VCaP (cell line): ENCODE results near the gene ELL2.

ENCODE experiments used
- H3K27ac ChIP-seq: fragments of 450-650 bp; 2 replicates; pipeline ENCODE4 v1.5.1; 2017
- TF ChIP-seq, protein P1 (sequence below): fragments of 450-650 bp; conservative IDR thresholded peaks from 2 replicates; pipeline ENCODE4 v1.5.1; 2017; ENCODE audit warnings: mild to moderate bottlenecking, moderate library complexity

ELL2 gene

DNA sequence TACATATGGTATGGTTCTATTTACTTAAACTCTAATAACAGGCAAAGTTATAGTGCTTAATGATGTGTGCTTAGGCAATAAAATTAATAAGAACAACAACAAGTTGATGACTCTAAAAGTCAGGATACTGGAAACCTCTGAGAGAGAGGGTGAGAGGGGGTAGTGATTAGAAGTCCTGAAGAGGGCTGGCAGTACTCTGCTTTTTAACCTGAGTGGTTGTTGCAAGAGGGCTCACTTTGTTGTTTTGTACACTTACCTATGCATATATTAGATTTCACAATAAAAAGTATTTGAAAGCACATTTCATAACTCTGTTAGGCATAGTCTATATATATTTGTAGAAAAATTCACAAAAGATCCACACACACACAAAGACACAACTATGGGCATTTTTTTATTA is 21.4 kb upstream of the ELL2 start:
- TF ChIP-seq, protein P1, sequence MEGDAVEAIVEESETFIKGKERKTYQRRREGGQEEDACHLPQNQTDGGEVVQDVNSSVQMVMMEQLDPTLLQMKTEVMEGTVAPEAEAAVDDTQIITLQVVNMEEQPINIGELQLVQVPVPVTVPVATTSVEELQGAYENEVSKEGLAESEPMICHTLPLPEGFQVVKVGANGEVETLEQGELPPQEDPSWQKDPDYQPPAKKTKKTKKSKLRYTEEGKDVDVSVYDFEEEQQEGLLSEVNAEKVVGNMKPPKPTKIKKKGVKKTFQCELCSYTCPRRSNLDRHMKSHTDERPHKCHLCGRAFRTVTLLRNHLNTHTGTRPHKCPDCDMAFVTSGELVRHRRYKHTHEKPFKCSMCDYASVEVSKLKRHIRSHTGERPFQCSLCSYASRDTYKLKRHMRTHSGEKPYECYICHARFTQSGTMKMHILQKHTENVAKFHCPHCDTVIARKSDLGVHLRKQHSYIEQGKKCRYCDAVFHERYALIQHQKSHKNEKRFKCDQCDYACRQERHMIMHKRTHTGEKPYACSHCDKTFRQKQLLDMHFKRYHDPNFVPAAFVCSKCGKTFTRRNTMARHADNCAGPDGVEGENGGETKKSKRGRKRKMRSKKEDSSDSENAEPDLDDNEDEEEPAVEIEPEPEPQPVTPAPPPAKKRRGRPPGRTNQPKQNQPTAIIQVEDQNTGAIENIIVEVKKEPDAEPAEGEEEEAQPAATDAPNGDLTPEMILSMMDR = no peak
- H3K27ac ChIP-seq = no peak overlapping the region

DNA sequence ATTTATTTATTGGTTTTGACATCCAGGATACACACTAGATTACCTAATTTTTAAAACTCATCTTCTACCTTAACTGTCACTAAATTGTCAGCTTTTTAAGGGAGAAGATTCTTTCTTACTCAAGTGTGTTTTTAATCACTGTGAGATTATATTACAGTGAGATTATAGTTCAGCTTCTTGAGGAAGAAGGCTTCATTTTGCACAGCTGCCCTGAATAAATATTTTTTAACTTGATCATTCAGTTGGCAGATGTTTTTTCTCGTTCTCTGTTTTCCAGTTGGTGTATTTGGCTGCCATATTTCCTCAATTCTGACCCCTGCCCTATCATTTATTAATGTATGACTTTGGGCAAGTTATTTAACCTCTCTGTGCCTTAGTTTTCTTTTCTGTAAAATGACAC is 15.0 kb upstream of the ELL2 start:
- H3K27ac ChIP-seq = no peak overlapping the region
- TF ChIP-seq, protein P1 = no peak

DNA sequence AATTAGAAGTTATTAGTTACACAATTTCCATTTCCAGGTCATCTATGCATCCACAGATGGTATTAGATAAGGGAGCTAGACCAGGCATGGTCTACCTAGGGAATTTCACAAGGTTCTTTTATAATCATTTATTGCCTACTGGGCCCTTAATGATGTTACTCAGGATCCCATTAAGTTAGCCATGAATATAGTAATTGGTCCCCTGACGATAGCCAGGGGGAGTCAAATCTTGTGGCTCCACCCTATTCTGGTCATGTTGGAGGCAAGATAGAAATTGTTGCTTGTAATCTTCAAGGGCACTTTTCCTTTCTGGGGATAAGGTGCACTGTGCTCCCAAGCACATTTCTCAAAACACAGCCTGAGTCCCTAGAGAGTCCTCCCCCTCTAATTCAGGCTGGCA is 14.1 kb upstream of the ELL2 start:
- no peak overlapping the region for H3K27ac ChIP-seq
- TF ChIP-seq, protein P1 = no peak

DNA sequence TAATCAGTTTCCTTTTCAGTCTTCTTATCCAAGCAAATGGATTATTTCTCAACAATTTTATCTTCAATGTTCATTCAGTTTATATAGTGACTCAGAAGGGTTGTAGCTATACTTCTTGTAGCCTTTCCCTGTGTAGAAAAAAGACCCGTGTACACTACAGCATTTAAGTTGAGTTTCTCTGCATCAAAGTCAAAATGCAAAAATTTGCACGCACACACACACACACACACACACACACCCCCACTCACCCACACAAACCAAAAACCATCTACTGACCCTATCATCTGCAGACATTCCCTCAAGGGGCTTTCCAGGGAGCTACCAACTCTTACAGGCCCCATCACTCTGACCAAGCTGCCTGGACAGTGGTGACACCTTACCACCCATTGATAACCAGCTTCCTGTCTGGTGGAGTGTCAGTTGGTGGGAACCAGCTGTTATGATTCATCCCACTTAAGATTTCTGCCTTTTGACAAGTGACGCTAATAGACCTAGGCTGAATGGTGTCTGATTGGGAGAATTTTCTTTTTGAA is 12.2 kb upstream of the ELL2 start:
- TF ChIP-seq, protein P1 = no peak
- no peak overlapping the region for H3K27ac ChIP-seq

DNA sequence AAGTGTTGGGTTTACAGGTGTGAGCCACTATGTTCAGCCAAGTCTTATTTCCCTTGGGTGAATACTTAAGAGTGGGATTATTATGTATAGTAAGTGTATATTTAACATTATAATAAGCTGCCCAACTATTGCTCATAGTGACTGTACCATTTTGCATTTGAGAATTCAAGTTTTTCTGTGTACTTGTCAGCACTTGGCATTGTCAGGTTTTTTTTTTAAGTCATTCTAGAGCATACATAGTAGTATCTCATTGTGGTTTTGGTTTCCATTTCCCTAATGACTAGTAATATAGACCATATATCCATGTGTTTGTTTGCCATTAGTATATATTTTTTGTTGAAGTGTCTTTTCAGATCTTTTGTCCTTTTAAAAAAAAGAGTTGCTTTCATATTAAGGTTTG is 10.5 kb upstream of the ELL2 start:
- TF ChIP-seq, protein P1 = no peak
- no peak overlapping the region for H3K27ac ChIP-seq

DNA sequence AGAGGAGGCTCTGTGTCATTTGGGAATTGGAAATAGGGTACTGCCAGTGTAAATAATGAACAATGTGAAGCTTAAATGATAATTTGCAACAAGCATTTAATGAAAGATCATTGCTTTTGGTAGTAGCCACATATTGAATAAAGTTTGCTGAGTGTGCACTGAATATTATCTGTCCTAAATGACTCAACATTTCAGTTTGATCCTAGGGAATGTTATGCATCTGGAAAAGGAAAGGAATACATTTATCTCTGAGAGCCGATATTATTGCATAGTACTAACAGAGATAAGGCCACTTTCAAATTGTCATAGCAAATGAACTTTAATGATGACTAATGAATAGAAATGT is 8.7 kb upstream of the ELL2 start:
- no peak overlapping the region for H3K27ac ChIP-seq

DNA sequence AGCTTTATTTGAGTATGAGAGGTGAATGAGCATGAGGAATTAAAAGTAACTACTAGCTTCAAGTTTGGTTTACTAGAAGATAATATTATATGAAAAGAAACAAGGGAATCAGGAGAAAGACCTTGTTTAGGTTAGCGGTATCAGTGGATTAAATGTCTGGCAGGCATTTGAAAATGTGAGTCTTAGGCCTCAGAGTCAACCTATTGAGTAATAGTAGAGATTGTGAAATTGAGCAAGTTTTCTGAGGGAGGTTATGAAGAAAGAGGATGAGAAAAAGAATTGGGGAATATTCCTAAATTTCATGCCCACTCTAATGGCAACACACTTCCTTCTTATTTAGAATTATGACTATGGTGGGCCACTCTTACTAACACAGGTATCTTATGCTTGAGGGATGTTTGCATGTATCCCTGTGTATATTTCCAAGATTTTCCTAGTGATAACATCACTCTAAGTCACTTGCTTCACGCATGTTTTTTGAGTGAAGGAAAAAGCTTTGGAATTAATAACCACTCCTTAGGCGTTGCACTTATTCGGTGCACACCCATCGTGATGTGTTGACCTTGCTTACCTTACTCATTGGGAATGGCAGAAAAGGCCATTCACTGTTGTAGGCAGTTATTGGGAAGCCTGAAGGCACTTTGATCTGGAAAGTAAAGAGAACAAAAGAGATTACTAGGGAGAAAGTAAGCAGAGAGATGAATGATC is 8.2 kb upstream of the ELL2 start:
- no peak overlapping the region for H3K27ac ChIP-seq
- TF ChIP-seq, protein P1 = no peak

More for the DNA sequence above, 8.7 kb upstream of the ELL2 start:
- TF ChIP-seq, protein P1 = no peak
